Ovary (tissue), 3 donors: ENCODE measurements around the gene BHMT2.

ENCODE experiments used
- CTCF ChIP-seq, 3 donors: fragments of 450-650 bp in 2 of 3; fragments of 200-600 bp in 1 of 3; IDR thresholded peaks; one replicate each; pipeline versions ENCODE4 v1.5.1 to v1.8.0; 2016 to 2022; ENCODE audit warnings: antibody characterized with exemption in 3 of 3, mild to moderate bottlenecking in 1 of 3
- EP300 ChIP-seq: sonication (generic); formaldehyde crosslinking; IDR thresholded peaks from one replicate; pipeline ENCODE4 v1.6.1; 2017; ENCODE audit warnings: antibody characterized with exemption
- POLR2A ChIP-seq: fragments of 450-650 bp; IDR thresholded peaks from one replicate; pipeline ENCODE4 v1.6.1; 2017; ENCODE audit warnings: antibody characterized with exemption, mild to moderate bottlenecking, moderate library complexity
- donor health status: DM: no; HTN: no; CAD: no.

- TF ChIP-seq POLR2A (no peak), CTCF (IDR thresholded peaks at IDR 0.05) (no peak), EP300 (no peak)
Measured at GRCh38 chr5:79022771-79023170, 46.8 kb upstream of the BHMT2 start.
